ENCODE data around the gene ASAP3. TPM values are rescaled to one million over a fixed set of nuclear protein-coding genes. Genes with fewer than 3 reads are reported as not detected.

ASAP3 gene
- total RNA-seq, 1 donor, result 107 TPM

DNA sequence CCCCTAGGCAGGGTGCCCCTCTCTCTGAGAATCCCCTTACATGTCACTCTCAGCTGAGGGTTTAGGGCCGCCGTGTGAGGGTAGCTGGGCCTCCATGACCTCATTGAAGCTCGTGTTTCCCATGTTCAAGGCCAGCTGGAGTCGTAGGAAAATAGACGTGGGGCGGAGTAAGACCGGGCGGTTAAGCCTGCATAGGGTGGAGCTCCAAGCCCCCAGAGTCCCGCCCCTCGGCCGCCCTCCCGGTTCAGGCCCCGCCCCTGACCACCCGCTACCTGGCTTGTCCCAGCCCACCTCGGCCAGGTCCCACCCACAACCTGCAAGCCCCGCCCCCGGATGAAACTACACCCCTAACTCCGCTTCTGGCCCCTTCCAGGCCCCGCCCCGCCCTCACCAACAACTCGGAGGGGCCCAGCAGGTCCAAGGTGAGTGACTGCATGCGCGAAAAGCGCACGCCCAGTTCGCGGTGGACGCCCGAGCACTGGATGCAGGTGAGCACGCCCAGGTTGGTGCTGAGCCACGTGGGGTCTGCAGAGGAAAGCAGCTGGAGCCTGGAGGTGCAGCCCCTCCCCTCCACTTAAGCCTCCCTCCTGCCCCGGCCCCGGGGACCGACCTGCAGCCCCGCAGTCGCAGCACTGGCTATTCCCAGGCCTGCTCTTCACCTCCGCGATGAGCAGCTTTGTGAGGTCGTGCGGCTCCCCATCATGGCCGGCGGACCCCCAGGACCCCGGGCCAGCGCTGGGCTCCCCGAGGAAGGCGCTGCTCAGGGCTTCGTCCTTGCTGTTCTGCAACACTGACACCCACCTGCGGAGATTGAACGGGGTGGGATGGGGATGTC lies 47.2 kb downstream of the ASAP3 start:
- H2AFZ ChIP-seq (ENCODE audit: low read length), result no peak overlapping the region
- no peaks in the 10 kb centered on the region for H3K79me2 ChIP-seq (ENCODE audit: insufficient read depth, low read length)
- H3K4me3 ChIP-seq (ENCODE audit: insufficient read depth, low read length), result no peak overlapping the region
- no peaks in the 10 kb centered on the region for H4K20me1 ChIP-seq (ENCODE audit: insufficient read depth, low read length)
- no peaks in the 10 kb centered on the region for H3K27me3 ChIP-seq (ENCODE audit: insufficient read depth, low read length)
- H3K4me2 ChIP-seq (ENCODE audit: insufficient read depth, low read length), result no peak overlapping the region
- no peaks in the 10 kb centered on the region for H3K4me1 ChIP-seq (ENCODE audit: insufficient read depth, low read length)
- no peaks in the 10 kb centered on the region for H3K9me3 ChIP-seq (ENCODE audit: low read depth, low read length)
- peaks cover 27% of the 10 kb centered on the region for H3K36me3 ChIP-seq (ENCODE audit: insufficient read depth, low read length)
- no peak for DNase-seq (ENCODE audit: insufficient read length, low spot score, missing footprints)
- TF ChIP-seq, protein P1, sequence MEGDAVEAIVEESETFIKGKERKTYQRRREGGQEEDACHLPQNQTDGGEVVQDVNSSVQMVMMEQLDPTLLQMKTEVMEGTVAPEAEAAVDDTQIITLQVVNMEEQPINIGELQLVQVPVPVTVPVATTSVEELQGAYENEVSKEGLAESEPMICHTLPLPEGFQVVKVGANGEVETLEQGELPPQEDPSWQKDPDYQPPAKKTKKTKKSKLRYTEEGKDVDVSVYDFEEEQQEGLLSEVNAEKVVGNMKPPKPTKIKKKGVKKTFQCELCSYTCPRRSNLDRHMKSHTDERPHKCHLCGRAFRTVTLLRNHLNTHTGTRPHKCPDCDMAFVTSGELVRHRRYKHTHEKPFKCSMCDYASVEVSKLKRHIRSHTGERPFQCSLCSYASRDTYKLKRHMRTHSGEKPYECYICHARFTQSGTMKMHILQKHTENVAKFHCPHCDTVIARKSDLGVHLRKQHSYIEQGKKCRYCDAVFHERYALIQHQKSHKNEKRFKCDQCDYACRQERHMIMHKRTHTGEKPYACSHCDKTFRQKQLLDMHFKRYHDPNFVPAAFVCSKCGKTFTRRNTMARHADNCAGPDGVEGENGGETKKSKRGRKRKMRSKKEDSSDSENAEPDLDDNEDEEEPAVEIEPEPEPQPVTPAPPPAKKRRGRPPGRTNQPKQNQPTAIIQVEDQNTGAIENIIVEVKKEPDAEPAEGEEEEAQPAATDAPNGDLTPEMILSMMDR (IDR thresholded peaks at IDR 0.05; ENCODE audit: extremely low read depth, low read depth, low read length), result no peak
- H3K27ac ChIP-seq (ENCODE audit: low read depth, low read length), result no peak overlapping the region

DNA sequence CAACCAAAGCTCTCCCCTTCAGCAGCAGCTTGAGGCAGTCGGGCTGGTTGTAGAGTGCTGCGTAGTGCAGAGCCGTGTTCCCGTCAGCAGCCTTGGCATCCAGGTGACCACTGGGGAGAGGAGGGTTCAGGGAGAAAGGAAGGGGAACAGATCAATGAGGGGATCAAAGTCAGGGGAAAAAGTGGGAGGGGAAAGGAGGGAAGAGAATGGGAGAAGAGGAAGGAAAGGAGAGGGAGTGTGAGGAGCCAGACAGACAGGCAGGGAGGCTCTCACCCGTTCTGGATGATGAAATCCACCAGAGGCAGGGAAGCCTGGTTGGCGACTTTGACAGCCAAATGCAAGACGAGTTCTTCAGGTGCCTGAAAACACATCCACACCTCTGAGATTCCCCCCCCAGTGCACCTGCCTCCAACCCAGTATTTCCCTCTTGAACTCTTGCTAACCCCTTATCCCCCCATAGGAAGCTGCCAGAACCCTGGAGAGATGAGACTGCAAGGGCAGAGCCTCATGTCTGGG lies 49.7 kb downstream of the ASAP3 start:
- Histone ChIP-seq H4K20me1 (ENCODE audit: insufficient read depth, low read length) (no peaks in the 10 kb centered on the region), H2AFZ (ENCODE audit: low read length) (no peak overlapping the region), H3K27ac (ENCODE audit: low read depth, low read length) (no peak overlapping the region), H3K4me1 (ENCODE audit: insufficient read depth, low read length) (no peaks in the 10 kb centered on the region), H3K36me3 (ENCODE audit: insufficient read depth, low read length) (peaks cover 23% of the 10 kb centered on the region), H3K9me3 (ENCODE audit: low read depth, low read length) (no peaks in the 10 kb centered on the region), H3K4me3 (ENCODE audit: insufficient read depth, low read length) (no peak overlapping the region), H3K27me3 (ENCODE audit: insufficient read depth, low read length) (no peaks in the 10 kb centered on the region), H3K4me2 (ENCODE audit: insufficient read depth, low read length) (no peak overlapping the region), H3K79me2 (ENCODE audit: insufficient read depth, low read length) (no peaks in the 10 kb centered on the region)
- TF ChIP-seq, protein P1 (IDR thresholded peaks at IDR 0.05; ENCODE audit: extremely low read depth, low read depth, low read length), result no peak
- DNase-seq (ENCODE audit: insufficient read length, low spot score, missing footprints), result no peak

DNA sequence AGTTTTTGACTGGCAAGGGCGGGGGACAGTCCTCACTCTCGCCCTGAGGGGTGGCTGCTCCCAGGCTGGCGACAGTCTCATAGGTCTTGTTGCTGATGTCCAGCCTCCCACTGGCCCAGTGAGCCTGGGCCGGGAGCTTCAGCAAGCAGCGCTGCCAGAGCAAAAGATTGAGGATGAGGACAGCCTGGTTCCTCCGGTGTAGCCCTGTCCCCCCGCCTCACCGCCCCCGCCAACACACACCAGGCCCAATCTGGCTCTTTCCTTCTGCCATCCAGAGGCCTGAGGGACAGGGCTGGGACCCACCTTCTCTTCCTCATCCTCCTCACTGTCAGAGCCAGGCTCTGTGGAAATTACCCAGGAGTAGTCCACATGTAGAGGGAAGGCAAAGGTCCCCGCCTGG lies 50.9 kb downstream of the ASAP3 start:
- peaks cover 23% of the 10 kb centered on the region for H3K36me3 ChIP-seq (ENCODE audit: insufficient read depth, low read length)
- no peaks in the 10 kb centered on the region for H3K27me3 ChIP-seq (ENCODE audit: insufficient read depth, low read length)
- no peak for DNase-seq (ENCODE audit: insufficient read length, low spot score, missing footprints)
- no peak overlapping the region for H3K4me2 ChIP-seq (ENCODE audit: insufficient read depth, low read length)
- no peaks in the 10 kb centered on the region for H3K9me3 ChIP-seq (ENCODE audit: low read depth, low read length)
- H4K20me1 ChIP-seq (ENCODE audit: insufficient read depth, low read length), result peaks cover 6% of the 10 kb centered on the region
- H3K79me2 ChIP-seq (ENCODE audit: insufficient read depth, low read length), result no peaks in the 10 kb centered on the region
- no peak overlapping the region for H3K27ac ChIP-seq (ENCODE audit: low read depth, low read length)
- no peak overlapping the region for H3K4me3 ChIP-seq (ENCODE audit: insufficient read depth, low read length)
- no peak overlapping the region for H2AFZ ChIP-seq (ENCODE audit: low read length)
- TF ChIP-seq, protein P1 (IDR thresholded peaks at IDR 0.05; ENCODE audit: extremely low read depth, low read depth, low read length), result no peak
- no peaks in the 10 kb centered on the region for H3K4me1 ChIP-seq (ENCODE audit: insufficient read depth, low read length)

DNA sequence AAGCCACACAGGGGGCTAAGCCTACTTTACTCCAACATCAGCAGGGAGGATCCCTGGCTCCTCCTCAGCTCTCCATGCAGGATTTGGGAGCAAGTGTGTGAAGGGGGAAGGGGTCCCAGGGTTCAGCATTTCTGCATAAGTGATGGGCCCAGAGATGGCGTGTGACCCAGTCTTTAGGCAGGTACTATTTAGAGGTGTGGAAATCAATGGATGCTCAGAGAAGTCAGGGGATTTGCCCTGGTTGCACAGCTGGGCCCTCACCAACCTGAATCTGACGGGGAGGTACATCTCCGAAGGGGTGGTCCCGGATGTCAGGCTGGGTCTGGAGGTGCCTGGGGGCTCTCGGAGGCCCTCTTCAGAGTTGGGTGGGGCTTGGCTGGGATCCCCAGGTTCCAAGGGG lies 52.5 kb downstream of the ASAP3 start:
- Histone ChIP-seq H3K27me3 (ENCODE audit: insufficient read depth, low read length) (no peaks in the 10 kb centered on the region), H3K4me2 (ENCODE audit: insufficient read depth, low read length) (no peak overlapping the region), H3K4me1 (ENCODE audit: insufficient read depth, low read length) (no peaks in the 10 kb centered on the region), H3K36me3 (ENCODE audit: insufficient read depth, low read length) (peaks cover 23% of the 10 kb centered on the region), H3K4me3 (ENCODE audit: insufficient read depth, low read length) (no peak overlapping the region), H3K9me3 (ENCODE audit: low read depth, low read length) (no peaks in the 10 kb centered on the region), H3K27ac (ENCODE audit: low read depth, low read length) (no peak overlapping the region), H3K79me2 (ENCODE audit: insufficient read depth, low read length) (no peaks in the 10 kb centered on the region), H4K20me1 (ENCODE audit: insufficient read depth, low read length) (peaks cover 6% of the 10 kb centered on the region), H2AFZ (ENCODE audit: low read length) (no peak overlapping the region)
- TF ChIP-seq, protein P1 (IDR thresholded peaks at IDR 0.05; ENCODE audit: extremely low read depth, low read depth, low read length), result no peak
- DNase-seq (ENCODE audit: insufficient read length, low spot score, missing footprints), result no peak
